ENCODE data around the gene NFKBIE.

The NFKBIE gene

DNA sequence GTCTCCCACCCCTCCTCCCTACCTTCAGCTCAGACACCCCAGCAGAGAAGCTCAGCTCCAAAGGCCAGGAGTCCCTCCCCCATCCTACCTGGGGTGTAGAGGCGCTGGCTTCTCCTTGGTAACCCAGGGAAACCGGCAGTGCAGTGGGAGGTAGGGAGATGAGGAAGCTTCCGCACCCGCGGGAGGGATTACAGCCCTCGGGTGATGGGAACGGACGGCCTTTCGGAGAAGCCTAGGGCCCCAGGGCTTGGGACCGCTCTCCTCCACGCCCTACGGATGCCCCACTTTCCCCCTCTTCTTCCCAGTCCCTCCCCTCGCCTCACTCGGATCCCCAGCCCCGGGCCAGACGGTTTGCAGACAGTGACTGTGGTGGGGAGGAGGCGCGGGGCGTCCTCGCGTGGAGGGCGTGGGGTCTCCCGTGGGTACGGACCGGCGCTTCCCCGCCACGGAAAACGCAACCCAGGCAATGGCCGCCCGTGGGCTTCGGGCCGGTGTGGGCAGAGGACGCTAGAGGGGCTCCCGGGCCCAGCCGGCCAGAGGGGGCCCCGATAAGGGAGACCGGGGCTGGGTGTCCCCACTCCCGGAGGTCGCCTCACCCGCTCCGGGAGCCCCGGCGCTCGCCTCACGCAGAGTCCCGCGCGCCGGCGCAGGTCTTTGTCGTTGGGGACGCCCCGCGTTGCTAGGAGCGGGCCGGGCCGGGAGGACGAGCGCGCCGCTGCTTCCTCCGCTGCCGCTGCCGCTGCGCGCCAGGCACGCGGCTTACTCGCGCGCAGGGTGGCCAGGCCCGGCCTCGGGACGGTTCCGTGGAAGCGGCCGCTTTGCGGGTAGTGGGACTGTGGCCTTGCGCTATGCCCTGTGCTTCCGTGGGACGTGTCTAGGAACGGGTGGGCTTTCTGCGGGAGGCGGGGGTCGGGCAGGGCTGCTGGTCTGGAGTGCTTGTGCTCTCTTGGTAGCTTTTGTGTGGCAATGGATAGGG, 32.0 kb upstream of the NFKBIE start:
- no peak for DNase-seq (ENCODE audit: low read depth)

DNA sequence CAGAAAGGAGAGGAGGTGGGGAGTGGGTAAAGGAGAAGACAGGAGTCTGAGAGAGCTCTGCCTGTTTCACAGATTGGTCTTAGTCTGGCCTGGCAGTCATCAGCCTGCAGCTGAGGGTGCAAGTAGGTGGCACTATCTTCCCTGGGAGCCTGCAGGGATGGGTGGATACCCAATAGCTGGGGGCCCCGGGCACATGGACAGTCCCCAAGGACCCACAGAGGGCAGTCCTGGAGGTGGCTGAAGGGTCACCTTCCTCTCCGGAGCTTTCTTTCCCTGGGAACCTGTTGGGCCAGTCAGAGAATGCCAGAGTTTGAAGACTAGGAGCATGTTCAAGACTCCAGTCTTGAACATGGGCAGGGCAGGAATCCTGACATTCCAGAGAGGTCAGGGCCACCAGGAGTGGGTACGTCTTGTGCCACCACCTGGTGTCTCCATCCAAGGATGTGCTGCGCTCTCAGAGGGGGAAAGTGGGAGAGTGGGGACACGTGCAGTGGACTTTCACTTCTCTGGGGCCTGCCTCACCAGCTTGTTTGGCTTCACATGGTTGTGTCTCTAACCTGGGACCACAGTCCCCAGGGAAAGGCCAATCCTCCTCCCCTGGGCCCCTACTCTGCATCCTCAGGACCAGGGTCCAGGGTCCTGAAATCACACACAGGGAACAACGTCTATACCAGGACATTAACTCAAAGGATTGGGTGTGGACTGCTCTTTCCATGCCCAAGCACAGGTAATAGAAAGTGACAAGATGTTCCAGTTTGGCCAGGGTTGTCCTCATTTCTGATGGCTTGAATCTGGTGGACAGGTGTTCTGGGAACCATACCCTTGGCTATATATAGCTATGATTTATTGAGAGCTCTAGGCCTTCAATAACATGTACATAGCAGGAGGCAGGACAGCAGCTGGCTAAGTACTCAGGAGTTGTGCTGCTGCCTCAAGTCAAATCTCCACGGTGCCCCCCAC, 29.8 kb upstream of the NFKBIE start:
- no peak for DNase-seq (ENCODE audit: low read depth)

DNA sequence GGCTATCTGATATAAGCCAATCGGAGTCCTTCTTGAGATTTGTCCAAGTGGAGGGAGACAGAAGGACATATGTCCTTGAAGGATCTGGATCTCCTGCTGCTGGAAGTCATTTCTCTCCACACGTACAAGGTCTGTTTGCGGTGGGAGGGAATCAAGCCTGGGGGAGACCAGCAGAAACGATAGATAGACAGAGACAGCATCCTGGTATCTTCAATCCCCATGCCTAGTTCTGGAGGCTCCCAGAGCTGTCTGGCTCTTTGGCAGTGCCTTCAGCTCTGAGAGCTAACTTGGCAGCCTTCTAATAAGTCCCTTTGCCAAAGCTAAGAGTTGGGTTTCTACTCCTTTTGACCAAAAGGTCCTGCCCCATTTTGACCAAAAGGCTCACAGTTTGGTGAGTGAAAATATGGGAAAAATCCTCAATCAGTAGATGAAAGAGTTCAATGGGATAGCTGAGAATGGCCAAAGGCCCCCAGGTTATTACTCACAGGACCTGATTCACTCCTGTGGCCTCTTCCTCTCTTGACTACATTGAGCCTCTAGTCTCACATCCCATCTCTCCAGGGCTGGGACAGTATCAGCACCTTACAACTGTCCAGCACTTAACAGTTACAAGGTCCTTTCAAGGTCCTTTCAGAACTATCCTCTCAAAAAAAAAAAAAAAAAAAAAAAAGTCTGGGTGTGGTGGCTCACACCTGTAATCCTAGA, 27.5 kb upstream of the NFKBIE start:
- no peak for DNase-seq (ENCODE audit: low read depth)

DNA sequence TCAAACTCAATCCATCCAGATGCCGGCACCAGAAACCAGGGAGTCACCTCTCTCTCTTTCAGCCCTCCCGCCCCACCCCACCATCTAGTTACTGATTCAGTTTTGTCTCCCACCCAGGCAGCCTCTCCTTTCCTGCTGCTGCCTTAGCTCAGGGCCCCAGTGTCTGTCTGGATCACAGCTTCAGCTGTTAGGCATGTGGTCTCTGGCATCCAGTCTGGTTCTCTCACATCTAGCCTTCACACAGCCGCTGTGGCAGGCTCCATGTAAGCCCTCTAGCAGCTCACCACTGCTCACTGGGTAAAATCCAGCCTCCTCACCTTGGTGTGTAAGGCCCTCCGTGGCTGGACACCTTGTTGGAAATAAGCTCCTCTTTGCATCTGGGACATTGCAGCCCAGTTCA, 26.5 kb upstream of the NFKBIE start:
- DNase-seq (ENCODE audit: low read depth), result no peak

DNA sequence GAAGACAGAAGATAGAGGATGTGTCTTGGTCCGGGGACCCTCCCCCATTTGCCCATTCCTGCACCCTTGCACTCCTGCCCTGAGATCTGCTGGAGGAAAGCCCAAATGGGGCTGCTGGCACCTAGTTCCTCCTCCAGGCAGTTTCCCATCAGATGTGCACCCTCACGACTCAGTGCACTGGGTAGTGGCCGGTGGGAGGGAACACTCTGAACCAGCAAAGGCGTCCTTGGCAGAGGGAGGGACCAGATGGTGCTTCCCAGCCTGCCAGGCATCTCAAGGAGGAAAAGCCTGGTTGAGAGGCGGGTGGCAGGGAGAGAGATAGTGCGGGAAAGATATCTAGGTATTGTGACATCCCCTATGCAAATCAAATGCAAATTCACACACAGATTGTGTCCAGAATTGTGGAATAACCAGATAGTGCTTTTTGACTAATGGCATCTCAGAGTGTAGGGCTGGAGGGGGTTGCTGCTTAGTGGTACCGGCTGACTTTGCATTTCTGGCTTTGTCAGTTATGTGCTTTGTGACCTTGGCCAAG, 24.4 kb upstream of the NFKBIE start:
- no peak for DNase-seq (ENCODE audit: low read depth)

DNA sequence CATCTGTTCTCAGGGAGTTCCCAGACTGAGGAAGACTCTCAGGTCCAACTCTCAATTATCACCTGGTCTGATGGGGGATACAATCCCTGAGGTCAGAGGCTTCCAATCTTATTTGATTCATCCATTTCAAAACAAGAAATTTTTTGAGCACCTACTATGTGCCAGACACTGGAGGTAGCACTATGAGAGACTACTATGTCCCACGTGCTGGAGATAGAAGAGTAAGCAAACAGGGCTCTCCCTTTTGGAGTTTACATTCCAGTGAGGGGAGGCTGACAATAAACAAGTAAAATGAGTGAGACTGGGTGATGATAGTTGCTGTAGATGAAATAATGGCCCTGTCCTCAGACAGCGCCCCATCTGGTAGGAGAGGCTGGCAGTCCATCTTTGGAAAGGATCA, 21.4 kb upstream of the NFKBIE start:
- DNase-seq (ENCODE audit: low read depth), result no peak

DNA sequence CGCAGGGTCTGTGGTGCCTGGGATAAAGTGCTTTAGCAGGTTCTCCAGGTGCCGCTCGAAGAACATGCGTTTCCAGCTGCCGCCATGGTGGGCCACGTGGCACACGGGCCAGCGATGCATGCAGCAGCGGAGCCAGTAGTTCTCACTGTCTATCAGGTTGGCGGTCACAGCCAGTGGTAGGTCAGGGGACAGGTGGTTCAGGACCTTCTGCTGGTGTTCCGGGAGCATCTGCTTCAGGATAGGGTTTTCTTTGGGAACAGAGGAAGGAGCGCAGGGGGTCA, 20.9 kb upstream of the NFKBIE start:
- DNase-seq (ENCODE audit: low read depth), result no peak

DNA sequence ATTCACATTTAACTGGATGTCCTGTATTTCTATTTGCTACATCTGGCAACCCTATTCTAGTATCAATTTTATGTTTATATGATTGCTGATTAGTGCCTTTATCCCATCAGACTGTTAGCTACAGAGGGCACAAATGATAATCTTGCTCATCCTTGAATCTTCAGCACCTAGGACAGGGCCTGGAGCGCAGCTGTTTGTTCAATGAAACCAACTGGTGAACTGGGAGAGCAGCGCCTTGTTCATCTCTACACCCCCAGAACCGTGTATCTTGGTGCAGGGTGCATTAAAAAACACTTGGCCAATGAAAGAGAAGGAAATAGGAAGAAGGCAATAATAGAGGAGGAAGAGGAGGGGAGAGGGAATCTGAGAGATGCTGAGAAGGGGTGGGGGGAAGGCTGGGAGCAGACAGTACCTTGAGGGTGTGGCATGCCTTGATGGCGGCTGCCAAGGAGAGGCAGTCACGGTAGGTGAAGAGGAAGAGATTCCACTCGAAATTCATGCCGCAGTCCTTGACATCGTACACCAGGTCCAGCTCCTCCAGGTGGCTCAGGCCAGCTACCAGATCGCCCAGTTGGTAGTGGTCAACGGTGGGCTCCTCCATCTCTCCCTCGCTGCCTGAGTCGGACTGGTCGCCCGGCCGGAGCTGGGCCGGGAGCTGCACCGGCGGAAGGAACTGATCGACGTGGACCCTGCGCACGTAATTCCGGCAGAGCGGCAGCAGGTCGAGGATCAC, 20.4 kb upstream of the NFKBIE start:
- DNase-seq (ENCODE audit: low read depth), result no peak

DNA sequence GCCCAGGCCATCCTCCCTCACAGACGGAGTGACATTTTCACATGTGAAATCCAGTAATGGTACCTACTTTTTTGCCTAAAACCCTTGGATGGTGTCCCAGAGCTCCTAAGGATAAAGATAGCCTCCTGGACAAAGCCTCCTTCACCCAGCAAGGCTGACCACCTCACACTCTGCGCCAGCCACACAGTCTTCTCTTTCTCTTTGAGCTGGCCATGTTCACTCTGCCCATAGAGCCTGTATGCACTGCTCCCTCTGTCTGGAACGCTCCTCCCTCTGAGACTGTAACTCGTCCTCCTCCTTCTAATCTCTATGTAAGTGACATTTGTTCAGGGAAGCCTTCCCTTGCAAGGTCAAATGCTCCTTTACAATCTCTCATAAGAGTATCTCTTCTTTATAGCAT, 19.5 kb upstream of the NFKBIE start:
- no peak for DNase-seq (ENCODE audit: low read depth)

DNA sequence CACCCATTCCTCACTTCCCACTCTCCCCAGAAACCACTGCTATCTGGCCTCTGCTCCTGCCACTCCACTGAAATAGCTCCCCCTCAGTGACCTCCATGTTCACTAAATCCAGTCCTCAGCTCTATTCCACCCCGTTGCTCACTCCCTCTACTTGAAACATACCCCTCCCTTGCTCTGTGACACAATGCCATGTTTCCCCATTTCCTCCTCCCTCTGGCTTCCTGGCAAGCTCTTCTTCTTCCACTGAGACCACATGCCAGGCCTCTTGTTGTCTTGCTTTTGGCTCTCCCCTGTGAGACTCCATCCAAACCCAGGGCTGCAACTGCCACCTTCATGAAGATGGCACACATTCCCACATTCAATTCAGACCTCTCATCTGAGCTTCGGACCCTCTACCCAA, 18.8 kb upstream of the NFKBIE start:
- no peak for DNase-seq (ENCODE audit: low read depth)

DNA sequence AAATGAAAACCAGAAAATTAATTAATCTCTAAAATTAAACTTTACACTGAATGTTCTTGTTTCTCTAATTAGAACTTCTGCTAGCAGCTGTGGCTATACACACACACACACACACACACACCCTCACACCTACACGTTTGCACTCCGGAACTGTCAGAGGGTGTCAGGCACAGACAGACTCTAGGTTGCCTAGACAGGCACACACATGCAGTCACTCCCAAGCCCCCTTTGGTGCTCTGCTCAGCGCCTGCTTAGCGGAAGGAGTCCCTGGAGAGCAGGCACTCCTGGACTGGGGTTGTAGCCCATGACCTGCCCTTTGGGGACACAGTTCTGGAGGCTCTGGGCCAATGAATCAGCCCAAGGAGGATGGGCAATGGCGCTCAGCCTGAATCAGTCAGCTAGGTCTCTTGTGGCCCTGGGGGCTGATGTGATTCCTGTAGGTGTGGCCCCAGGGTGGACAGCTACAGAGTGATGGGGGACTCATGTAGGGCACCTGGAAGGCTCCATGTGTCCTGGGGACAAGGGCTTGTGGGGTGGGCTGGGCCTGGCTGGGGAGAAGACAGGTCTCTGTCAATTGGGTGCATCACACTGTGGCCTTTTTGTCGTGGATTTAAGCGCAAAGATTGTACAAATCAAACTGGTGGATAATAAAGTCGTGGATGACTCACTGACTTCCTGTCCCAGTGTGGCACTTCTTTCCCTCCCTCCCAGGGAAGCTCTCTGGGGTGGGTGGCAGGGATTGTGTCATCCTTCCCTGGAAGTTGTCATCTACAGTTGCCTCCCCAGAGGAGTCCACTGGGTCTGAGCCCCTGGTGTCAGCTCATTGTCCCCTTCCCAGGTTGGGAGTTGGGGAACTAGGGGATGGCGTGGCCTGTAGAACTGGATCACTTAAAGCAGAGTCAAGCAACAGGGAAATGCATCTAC, 13.7 kb upstream of the NFKBIE start:
- no peak for DNase-seq (ENCODE audit: low read depth)

DNA sequence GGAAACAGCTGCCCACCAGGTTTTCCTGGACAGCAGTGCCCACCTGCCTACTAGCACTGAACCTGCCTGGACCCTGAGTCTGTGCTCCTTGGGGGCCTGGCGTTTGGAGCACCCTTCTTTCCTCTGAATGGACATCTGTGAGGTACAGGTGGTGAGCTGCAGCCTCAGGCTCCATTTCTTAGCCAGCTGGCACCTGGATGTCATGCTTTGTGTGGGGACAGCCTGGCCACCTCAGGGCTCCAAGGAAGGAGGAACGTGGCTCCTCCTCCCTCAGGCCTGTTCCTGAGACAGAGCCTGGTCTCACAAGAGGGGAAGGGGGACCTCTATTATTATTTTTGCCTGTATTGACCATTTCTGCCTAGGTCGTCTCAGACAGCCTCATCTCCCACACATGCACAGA, 13.0 kb upstream of the NFKBIE start:
- no peak for DNase-seq (ENCODE audit: low read depth)

DNA sequence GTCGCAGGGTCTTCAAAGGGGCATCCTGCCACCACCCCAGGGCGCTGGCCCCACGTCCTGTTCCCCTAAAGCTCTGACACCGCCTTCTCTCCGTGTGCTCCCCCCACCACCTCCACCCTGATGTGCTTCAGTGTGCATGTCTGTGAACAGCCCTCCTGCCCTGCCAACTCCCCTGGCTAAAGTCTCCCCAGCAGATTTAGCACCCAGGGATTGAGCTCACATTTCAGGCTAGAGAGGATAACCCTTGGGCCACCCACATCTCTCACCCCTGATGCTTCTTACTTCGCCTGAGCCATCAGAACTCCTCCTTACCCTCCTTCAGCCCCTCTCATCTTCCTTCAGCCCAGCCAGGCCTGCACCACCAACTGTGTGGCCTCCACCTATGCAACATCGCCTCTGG, 12.4 kb upstream of the NFKBIE start:
- DNase-seq (ENCODE audit: low read depth), result no peak

DNA sequence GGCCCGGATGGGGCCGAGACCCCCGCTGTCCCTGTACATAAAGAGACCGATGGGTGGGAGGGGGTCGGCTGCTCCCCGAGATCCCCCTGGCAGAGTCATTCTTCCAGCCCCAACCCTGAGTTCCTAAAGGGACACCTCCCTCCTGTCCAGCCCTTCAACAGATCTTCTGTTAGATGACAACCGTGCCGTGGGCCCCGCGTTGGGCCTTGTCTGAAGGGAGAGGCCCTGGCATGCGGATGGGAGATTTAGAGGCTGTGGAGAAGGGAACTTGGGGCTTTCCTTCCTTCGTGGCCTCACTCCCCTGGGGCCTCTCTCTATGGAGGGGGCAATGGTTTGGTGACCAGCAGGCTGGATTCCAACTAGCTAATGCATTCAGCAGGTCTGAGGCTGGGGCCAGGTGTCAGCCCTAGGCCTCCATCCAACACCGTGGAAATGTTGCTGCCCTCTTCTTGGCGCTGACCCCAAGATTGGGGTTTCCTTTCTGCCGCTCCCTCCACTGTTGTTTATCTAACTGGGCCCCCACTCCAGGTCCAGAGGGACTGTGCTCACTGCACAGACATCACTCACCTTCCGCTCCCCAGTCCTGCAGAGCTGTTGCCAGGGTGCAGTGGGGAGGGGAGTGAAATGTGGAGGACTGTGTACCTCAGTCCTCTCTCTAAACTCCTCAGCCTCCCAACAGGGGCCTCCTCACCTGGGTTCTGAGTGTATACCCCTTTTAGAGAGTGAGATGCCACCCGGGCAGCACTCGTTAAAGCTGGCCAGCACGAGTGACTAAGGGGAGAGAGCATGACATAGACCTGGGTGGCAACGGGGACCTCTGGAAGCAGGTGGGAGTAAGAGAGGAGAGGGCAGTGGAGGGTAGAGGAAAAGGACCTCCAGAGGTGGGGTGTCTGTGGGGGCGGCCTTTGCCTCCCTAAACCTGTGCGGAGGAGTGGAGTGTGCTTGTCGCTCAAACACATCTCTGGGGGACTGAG, 11.6 kb upstream of the NFKBIE start:
- no peak for DNase-seq (ENCODE audit: low read depth)

DNA sequence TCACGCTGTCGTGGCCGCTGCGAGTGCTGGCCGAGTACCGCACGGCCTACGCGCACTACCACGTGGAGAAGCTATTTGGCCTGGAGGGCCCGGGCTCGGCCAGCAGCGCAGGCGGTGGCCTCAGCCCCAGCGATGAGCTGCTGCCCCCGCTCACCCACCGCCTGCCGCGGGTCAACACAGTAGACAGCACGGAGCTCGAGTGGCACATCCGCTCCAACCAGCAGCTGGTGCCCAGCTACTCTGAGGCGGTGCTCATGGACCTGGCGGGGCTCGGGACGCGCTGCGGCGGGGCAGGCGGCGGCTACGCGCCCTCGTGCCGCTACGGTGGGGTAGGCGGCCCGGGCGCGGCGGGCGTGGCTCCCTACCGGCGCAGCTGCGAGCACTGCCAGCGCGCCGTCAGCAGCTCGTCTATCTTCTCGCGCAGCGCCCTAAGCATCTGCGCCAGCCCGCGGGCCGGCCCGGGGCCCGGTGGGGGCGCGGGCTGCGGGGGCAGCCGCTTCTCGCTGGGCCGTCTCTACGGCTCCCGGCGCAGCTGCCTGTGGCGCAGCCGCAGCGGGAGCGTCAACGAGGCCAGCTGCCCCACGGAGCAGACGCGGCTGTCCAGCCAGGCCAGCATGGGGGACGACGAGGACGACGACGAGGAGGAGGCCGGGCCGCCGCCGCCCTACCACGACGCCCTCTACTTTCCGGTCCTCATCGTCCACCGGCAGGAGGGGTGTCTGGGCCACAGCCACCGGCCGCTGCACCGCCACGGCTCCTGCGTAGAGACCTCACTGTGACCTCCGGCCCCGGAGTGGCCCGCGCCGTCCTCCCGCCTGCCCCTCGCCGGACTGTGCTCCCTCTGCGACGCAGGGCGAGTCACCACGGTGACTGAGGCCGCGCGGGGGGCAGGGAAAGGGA, 10.6 kb upstream of the NFKBIE start:
- DNase-seq (ENCODE audit: low read depth), result no peak

DNA sequence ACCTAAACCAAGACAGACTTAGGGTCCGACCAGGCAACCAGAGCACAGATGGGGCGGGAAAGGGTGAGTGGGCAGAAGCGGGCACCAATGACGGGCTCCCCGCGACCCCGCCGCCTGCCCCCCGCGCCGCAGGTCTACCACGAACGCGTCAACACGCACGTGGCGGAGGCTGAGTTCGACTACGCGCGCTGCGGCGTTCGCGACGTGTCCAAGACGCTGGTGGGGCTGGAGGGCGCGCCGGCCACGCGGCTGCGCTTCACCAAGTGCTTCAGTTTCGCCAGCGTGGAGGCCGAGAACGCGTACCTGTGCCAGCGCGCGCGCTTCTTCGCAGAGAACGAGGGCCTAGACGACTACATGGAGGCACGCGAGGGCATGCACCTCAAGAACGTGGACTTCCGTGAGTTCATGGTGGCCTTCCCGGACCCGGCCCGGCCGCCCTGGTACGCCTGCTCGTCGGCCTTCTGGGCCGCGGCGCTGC, 10.0 kb upstream of the NFKBIE start:
- DNase-seq (ENCODE audit: low read depth), result no peak

DNA sequence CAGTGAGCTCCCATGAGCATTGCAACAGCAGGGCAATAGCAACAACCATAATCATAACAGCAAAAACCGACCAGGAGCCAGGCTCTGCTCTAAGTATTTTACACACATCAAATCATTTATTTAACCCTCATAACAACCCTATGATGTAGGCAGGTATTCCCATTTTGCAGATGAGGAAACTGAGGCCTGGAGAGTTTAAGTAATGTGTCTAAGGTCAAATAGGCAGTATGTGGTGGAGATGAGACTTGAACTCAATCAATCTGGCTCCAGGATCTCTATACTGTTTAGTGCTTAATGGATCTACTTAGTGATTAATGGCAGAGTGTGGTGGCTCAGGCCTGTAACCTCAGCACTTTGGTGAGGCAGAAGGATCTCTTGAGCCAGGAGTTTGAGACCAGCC, 8.3 kb upstream of the NFKBIE start:
- no peak for DNase-seq (ENCODE audit: low read depth)

DNA sequence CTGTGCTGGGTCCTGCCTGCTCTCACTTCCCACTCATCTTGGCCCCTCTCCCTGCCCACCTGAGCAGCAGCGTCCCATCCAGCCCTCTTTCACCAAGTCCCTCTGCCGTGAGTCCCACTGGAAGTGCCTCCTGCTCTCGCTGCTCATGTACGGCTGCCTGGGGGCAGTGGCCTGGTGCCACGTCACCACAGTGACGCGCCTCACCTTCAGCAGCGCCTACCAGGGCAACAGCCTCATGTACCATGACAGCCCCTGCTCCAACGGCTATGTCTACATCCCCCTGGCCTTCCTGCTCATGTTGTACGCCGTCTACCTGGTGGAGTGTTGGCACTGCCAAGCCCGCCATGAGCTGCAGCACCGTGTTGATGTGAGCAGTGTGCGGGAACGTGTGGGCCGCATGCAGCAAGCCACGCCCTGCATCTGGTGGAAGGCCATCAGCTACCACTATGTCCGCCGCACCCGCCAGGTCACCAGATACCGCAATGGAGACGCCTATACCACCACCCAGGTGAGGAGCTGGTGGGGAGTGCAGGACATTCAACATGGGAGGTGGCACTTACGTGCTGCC, 7.7 kb upstream of the NFKBIE start:
- DNase-seq (ENCODE audit: low read depth), result no peak
